GM12878 (cell line): ENCODE measurements around the gene ARHGEF10L. TPM values are rescaled to one million over a fixed set of nuclear protein-coding genes. Genes with fewer than 3 reads are reported as not detected.

Source experiments
- ATAC-seq: fragments of 200-7000 bp; cut with Tn5 transposase; 3 replicates; pipeline ENCODE4 v1.9.1; 2020; ENCODE audit warnings: mild to moderate bottlenecking, moderate library complexity
- BruUV-seq: library from RNA; stranded (reverse); fragments of 400-500 nt; replicated peaks from 2 replicates; lab custom pipeline; 2021; lab: Mats Ljungman, UMichigan
- CTCF ChIA-PET: fragments of 300-600 bp; sonication (Branson Sonifier 250); formaldehyde crosslinking; extraction: SDS; loops from one replicate; lab custom pipeline; 2021; ENCODE audit warnings: inconsistent platforms; lab: Yijun Ruan, JAX
- POLR2A ChIA-PET: fragments of 350-600 bp; formaldehyde crosslinking; extraction: SDS; loops from one replicate; lab custom pipeline; 2021; ENCODE audit warnings: inconsistent platforms; lab: Charles Lee
- RAD21 ChIA-PET: fragments of 300-600 bp; sonication (Branson Sonifier 250); formaldehyde crosslinking; loops from one replicate; lab custom pipeline; 2023; ENCODE audit warnings: antibody characterized with exemption; ENCODE audit not compliant: unreplicated experiment; lab: Charles Lee
- SMC1A ChIA-PET: fragments of 300-600 bp; sonication (Branson Sonifier 250); formaldehyde crosslinking; loops from one replicate; lab custom pipeline; 2023; ENCODE audit not compliant: unreplicated experiment, uncharacterized antibody; lab: Charles Lee
- DNase-seq: peaks from one replicate; pipeline ENCODE4 v3.0.0-alpha.2; 2011; ENCODE audit warnings: low read depth, low spot score
- FAIRE-seq: peaks from 3 replicates; lab custom pipeline; 2011; peaks lifted over from hg19 to GRCh38; lab: Jason Lieb, UNC
- H2AFZ ChIP-seq: 2 replicates; pipeline ENCODE4 v1.6.0; 2011; ENCODE audit warnings: low read depth, low read length, control low read depth; ENCODE audit not compliant: control insufficient read depth
- H3K27ac ChIP-seq: 2 replicates; pipeline ENCODE4 v1.5.1; 2011; ENCODE audit warnings: control low read depth; ENCODE audit not compliant: control insufficient read depth, insufficient read depth
- H3K27me3 ChIP-seq, 2 experiments: replicated peaks in 1 of 2; 2 replicates each; pipeline versions ENCODE4 v1.6.0 to v1.6.1; 2011; ENCODE audit warnings: low read length in 1 of 2; ENCODE audit not compliant: control insufficient read depth in 2 of 2, insufficient read depth in 2 of 2
- H3K36me3 ChIP-seq, 2 experiments: 2 replicates each; pipeline ENCODE4 v1.5.1; 2011; ENCODE audit warnings: low read length in 1 of 2; ENCODE audit not compliant: control insufficient read depth in 2 of 2, insufficient read depth in 2 of 2
- H3K4me1 ChIP-seq: 2 replicates; pipeline ENCODE4 v1.6.1; 2011; ENCODE audit warnings: mild to moderate bottlenecking, low read length, moderate library complexity, mixed read lengths; ENCODE audit not compliant: control insufficient read depth, insufficient read depth
- H3K4me2 ChIP-seq: 2 replicates; pipeline ENCODE4 v1.6.0; 2011; ENCODE audit warnings: control low read depth; ENCODE audit not compliant: control insufficient read depth, insufficient read depth
- H3K4me3 ChIP-seq: fragments of 200-600 bp; sonication (generic); 2 replicates; pipeline ENCODE4 v1.5.1; 2016
- H3K79me2 ChIP-seq: 2 replicates; pipeline ENCODE4 v1.6.0; 2011; ENCODE audit warnings: low read length; ENCODE audit not compliant: control insufficient read depth, insufficient read depth
- H3K9ac ChIP-seq: 2 replicates; pipeline ENCODE4 v1.8.0; 2011; ENCODE audit warnings: low read length, control low read depth, mixed read lengths; ENCODE audit not compliant: control insufficient read depth, insufficient read depth
- H3K9me3 ChIP-seq: replicated peaks from 3 replicates; pipeline ENCODE4 v1.5.1; 2011; ENCODE audit warnings: mild to moderate bottlenecking, low read length; ENCODE audit not compliant: control insufficient read depth, insufficient read depth
- H4K20me1 ChIP-seq: 2 replicates; pipeline ENCODE4 v1.6.0; 2011; ENCODE audit not compliant: control insufficient read depth, insufficient read depth
- CREM ChIP-seq: IDR thresholded peaks from 2 replicates; pipeline ENCODE4 v1.6.1; 2014; ENCODE audit warnings: antibody characterized with exemption, low read depth
- EED ChIP-seq: sonication (generic); IDR thresholded peaks from 2 replicates; pipeline ENCODE4 v1.6.1; 2016; ENCODE audit warnings: antibody characterized with exemption, low read depth
- FOS ChIP-seq: IDR thresholded peaks from 3 replicates; pipeline ENCODE4 v1.6.1; 2011; ENCODE audit warnings: borderline replicate concordance; ENCODE audit not compliant: insufficient read length; ENCODE audit errors: extremely low read depth
- FOXM1 ChIP-seq: IDR thresholded peaks from 2 replicates; pipeline ENCODE4 v1.6.1; 2012; ENCODE audit warnings: low read depth, mild to moderate bottlenecking, inconsistent platforms, low read length, moderate library complexity
- MYB ChIP-seq: fragments of 150-350 bp; IDR thresholded peaks from 2 replicates; pipeline ENCODE4 v1.6.1; 2014; ENCODE audit warnings: mild to moderate bottlenecking, low read depth, low read length, borderline replicate concordance
- SMAD1 ChIP-seq: fragments of 450-650 bp; IDR thresholded peaks from 2 replicates; pipeline ENCODE4 v1.6.1; 2018; ENCODE audit warnings: mild to moderate bottlenecking, low read depth; ENCODE audit not compliant: partially characterized antibody
- SP1 ChIP-seq: IDR thresholded peaks from one replicate; pipeline ENCODE4 v1.6.1; 2011; ENCODE audit warnings: low read depth, low read length
- SREBF1 ChIP-seq: IDR thresholded peaks from 2 replicates; pipeline ENCODE4 v1.6.1; 2012; ENCODE audit warnings: mild to moderate bottlenecking, low read length
- SRF ChIP-seq, 2 experiments: IDR thresholded peaks; 2 replicates each; pipeline ENCODE4 v1.6.1; 2011; ENCODE audit warnings: low read depth in 2 of 2, low read length in 2 of 2, mild to moderate bottlenecking in 1 of 2, moderate library complexity in 1 of 2
- STAT1 ChIP-seq: fragments of 450-650 bp; conservative IDR thresholded peaks from 2 replicates; pipeline ENCODE4 v1.6.1; 2014; ENCODE audit warnings: antibody characterized with exemption, mild to moderate bottlenecking
- SUPT20H ChIP-seq: IDR thresholded peaks from 2 replicates; pipeline ENCODE4 v1.6.1; 2011; ENCODE audit warnings: low read depth, mild to moderate bottlenecking, low read length, moderate library complexity, borderline replicate concordance; ENCODE audit not compliant: control insufficient read depth
- YY1 ChIP-seq: IDR thresholded peaks from 2 replicates; pipeline ENCODE4 v1.6.1; 2011; ENCODE audit warnings: low read depth, mild to moderate bottlenecking, low read length
- ZNF274 ChIP-seq: IDR thresholded peaks from one replicate; pipeline ENCODE4 v1.8.0; 2011; ENCODE audit not compliant: insufficient read length, insufficient read depth
- WGBS: methylation state at CpG from one replicate; pipeline ENCODE4 v1.1.6; 2016; ENCODE audit warnings: low lambda C conversion rate; ENCODE audit not compliant: insufficient replicate concordance, insufficient coverage; ENCODE audit errors: missing lambda C conversion rate; 5-methylcytosine and 5-hydroxymethylcytosine counted together
- in situ Hi-C: fragments of 300-500 bp; cut with MboI; formaldehyde crosslinking; loops from 9 replicates; pipeline ENCODE4 v1.14.3; 2018; ENCODE audit warnings: mixed read lengths
- intact Hi-C: fragments of 100-400 bp; cut with micrococcal nuclease; formaldehyde crosslinking; loops from one replicate; pipeline ENCODE4 v1.14.2; 2022; ENCODE audit not compliant: unreplicated experiment
- polyA plus RNA-seq, 11 experiments: library from polyadenylated mRNA; depleted of rRNA in 4 of 11; unstranded in 6 of 11; stranded (reverse) in 5 of 11; fragments of >200 nt; fragmentation: Nextera tagmentation in 4 of 11; fragmentation: Illumina TruSeq in 1 of 11; extraction: Ambion mirVana in 4 of 11; extraction: Trizol in 1 of 11; gene quantifications; 1 replicate in 1 of 11; 2 replicates in 10 of 11; pipeline versions ENCODE4 v1.2.1 to v1.2.3, GENCODE V29; 2011 to 2016; ENCODE audit warnings: inconsistent platforms in 2 of 11, missing spikeins in 2 of 11, low read depth in 1 of 11
- total RNA-seq, 4 experiments: library from RNA; depleted of rRNA in 3 of 4; stranded (reverse); fragments of >200 nt in 3 of 4; fragmentation: Illumina TruSeq in 1 of 4; extraction: Trizol in 1 of 4; gene quantifications; 2 replicates each; pipeline versions ENCODE4 v1.2.1 to v1.2.3, GENCODE V29; 2013 to 2021
- TF ChIP-seq, protein P1 (sequence below): fragments of 450-650 bp; formaldehyde crosslinking; IDR thresholded peaks from 2 replicates; pipeline ENCODE4 v1.4.0; 2022; ENCODE audit warnings: mild to moderate bottlenecking, moderate library complexity
- TF ChIP-seq, protein P2 (sequence below): IDR thresholded peaks from 2 replicates; pipeline ENCODE4 v1.6.1; 2012; ENCODE audit warnings: low read depth, low read length, improper control_type of control experiment

Gene ARHGEF10L
- total and polyA plus RNA-seq, 10 of the 15 experiments (the other 5 are each of a cell fraction or from before 2014, with no cell fraction given): 0.05 to 0.94 (median 0.28) TPM; not detected in 2

- TF ChIP-seq, protein P1, sequence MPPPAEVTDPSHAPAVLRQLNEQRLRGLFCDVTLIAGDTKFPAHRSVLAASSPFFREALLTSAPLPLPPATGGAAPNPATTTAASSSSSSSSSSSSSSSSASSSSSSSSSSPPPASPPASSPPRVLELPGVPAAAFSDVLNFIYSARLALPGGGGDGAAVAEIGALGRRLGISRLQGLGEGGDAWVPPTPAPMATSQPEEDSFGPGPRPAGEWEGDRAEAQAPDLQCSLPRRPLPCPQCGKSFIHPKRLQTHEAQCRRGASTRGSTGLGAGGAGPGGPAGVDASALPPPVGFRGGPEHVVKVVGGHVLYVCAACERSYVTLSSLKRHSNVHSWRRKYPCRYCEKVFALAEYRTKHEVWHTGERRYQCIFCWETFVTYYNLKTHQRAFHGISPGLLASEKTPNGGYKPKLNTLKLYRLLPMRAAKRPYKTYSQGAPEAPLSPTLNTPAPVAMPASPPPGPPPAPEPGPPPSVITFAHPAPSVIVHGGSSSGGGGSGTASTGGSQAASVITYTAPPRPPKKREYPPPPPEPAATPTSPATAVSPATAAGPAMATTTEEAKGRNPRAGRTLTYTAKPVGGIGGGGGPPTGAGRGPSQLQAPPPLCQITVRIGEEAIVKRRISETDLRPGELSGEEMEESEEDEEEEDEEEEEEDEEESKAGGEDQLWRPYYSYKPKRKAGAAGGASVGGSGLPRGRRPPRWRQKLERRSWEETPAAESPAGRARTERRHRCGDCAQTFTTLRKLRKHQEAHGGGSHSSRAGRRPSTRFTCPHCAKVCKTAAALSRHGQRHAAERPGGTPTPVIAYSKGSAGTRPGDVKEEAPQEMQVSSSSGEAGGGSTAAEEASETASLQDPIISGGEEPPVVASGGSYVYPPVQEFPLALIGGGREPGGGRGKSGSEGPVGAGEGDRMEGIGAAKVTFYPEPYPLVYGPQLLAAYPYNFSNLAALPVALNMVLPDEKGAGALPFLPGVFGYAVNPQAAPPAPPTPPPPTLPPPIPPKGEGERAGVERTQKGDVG (CRISPR knock-in tag): no peak
- TF ChIP-seq MYB (no peak), SRF (IDR thresholded peaks at IDR 0.05; ENCODE audit: low read depth in 2 of 2, low read length in 2 of 2) (no peak), SREBF1 (no peak), ZNF274 (no peak), EED (no peak), SUPT20H (no peak)
These were observed 4.1 kb upstream of the ARHGEF10L start (continued) for GRCh38 chr1:17535300-17535936.

GRCh38 chr1:17538010-17538409, 1.5 kb upstream of the ARHGEF10L start:
- ChIA-PET RAD21 (interaction anchor here (1.6 kb wide), 1 partner anchor 34 kb away, joined by 5 read pairs; no protein-coding TSS in a partner anchor), POLR2A (interaction anchor here (0.7 kb wide), 2 partner anchors 50 to 1473 kb away, joined by 4 read pairs; no protein-coding TSS in a partner anchor), SMC1A (no interaction called here), CTCF (interaction anchor here (0.6 kb wide), 1 partner anchor 22 kb away, joined by 4 read pairs; no protein-coding TSS in a partner anchor)
- in situ Hi-C loops: no loop called here
- BruUV-seq: no TSS peak
- Histone ChIP-seq H3K9me3 (no peaks in the 10 kb centered on the region), H3K27ac (no peak overlapping the region), H3K79me2 (no peaks in the 10 kb centered on the region), H3K36me3 (no peaks in the 10 kb centered on the region), H3K4me1 (peaks cover 17% of the 10 kb centered on the region), H3K9ac (no peak overlapping the region), H3K27me3 (peaks cover 4 to 5% of the 10 kb centered on the region in 2 experiments; a peak in 3 of 4 replicates), H3K4me2 (no peak overlapping the region), H4K20me1 (no peaks in the 10 kb centered on the region), H3K4me3 (no peak overlapping the region), H2AFZ (no peak overlapping the region)
- ATAC-seq (no peak), FAIRE-seq (no peak), DNase-seq (no peak)
- intact Hi-C loops: no loop called here
- TF ChIP-seq YY1 (no peak), STAT1 (no peak), FOXM1 (no peak), FOS (no peak), SMAD1 (no peak), CREM (no peak), SP1 (no peak)
- TF ChIP-seq, protein P2, sequence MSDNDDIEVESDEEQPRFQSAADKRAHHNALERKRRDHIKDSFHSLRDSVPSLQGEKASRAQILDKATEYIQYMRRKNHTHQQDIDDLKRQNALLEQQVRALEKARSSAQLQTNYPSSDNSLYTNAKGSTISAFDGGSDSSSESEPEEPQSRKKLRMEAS: no peak
- 97% methylated on average over 7 of the region's 7 CpGs for WGBS
